Measurements from ENCODE around the gene NLK.
"Not testable (repeated sequence)": the region's sequence is repeated elsewhere in the genome, so short reads cannot be mapped to it uniquely, and the experiment has no call there.

Gene NLK

GRCh38 chr17:28042657-28042720 is at the start of gene NLK:
Gene NLK, plus strand, starts transcription at chr17:28042677. Its CDS starts 197 bp downstream, at chr17:28042874.
- no peak for DNase-seq

GRCh38 chr17:27993161-27993695 is 49.2 kb upstream of the NLK start:
- no peak for DNase-seq

- no peak for DNase-seq
These were observed 48.7 kb upstream of the NLK start for GRCh38 chr17:27993723-27994310.

- no peak for DNase-seq
These were observed 47.9 kb upstream of the NLK start for GRCh38 chr17:27994586-27994985.

GRCh38 chr17:27995554-27995953 is 46.9 kb upstream of the NLK start:
- no peak for DNase-seq

- DNase-seq = no peak
These were observed 46.1 kb upstream of the NLK start for GRCh38 chr17:27996202-27997043.

- no peak for DNase-seq
These were observed 45.5 kb upstream of the NLK start for GRCh38 chr17:27997044-27997401.

- DNase-seq = no peak
These were observed 45.0 kb upstream of the NLK start for GRCh38 chr17:27997522-27997921.

- no peak for DNase-seq
These were observed 41.3 kb upstream of the NLK start for GRCh38 chr17:28001149-28001548.

GRCh38 chr17:28004344-28004743 is 38.1 kb upstream of the NLK start:
- DNase-seq = no peak

- DNase-seq = not testable (repeated sequence)
These were observed 34.6 kb upstream of the NLK start for GRCh38 chr17:28007925-28008324.

- DNase-seq = no peak
These were observed 34.0 kb upstream of the NLK start for GRCh38 chr17:28008513-28008912.

GRCh38 chr17:28010406-28010805 is 32.1 kb upstream of the NLK start:
- DNase-seq = no peak

- DNase-seq = no peak
These were observed 23.9 kb upstream of the NLK start for GRCh38 chr17:28018439-28019070.

GRCh38 chr17:28020515-28020914 is 22.0 kb upstream of the NLK start:
- no peak for DNase-seq

- no peak for DNase-seq
These were observed 13.4 kb upstream of the NLK start for GRCh38 chr17:28029044-28029443.

- no peak for DNase-seq
These were observed 12.1 kb upstream of the NLK start for GRCh38 chr17:28030386-28030785.

GRCh38 chr17:28031174-28031573 is 11.3 kb upstream of the NLK start:
- no peak for DNase-seq

GRCh38 chr17:28033972-28034714 is 8.3 kb upstream of the NLK start:
- no peak for DNase-seq

GRCh38 chr17:28035452-28035851 is 7.0 kb upstream of the NLK start:
- DNase-seq = not testable (repeated sequence)

GRCh38 chr17:28035884-28036283 is 6.6 kb upstream of the NLK start:
- not testable (repeated sequence) for DNase-seq

- no peak for DNase-seq
These were observed 3.7 kb upstream of the NLK start for GRCh38 chr17:28038802-28039201.

- DNase-seq = no peak
These were observed 3.2 kb upstream of the NLK start for GRCh38 chr17:28039251-28039650.

- no peak for DNase-seq
These were observed 2.1 kb upstream of the NLK start for GRCh38 chr17:28040406-28040805.

All from activated gamma-delta T cell treated with Interleukin-2 at 50 U/mL for 16 hours (primary cell).